H9 (cell line): ENCODE results near the gene LIM2. TPM values are rescaled to one million over a fixed set of nuclear protein-coding genes. Genes with fewer than 3 reads are reported as not detected.

Source experiments
- DNase-seq: peaks from one replicate; pipeline ENCODE4 v3.0.0-alpha.2; 2017
- H2AFZ ChIP-seq: one replicate; pipeline ENCODE4 v1.6.1; 2013; ENCODE audit warnings: mild to moderate bottlenecking, low read length, control low read depth, moderate library complexity
- H2AK5ac ChIP-seq: 2 replicates; pipeline ENCODE4 v1.6.1; 2013; ENCODE audit warnings: low read length, control low read depth, mixed read lengths; ENCODE audit not compliant: insufficient read length
- H2BK120ac ChIP-seq: one replicate; pipeline ENCODE4 v1.6.1; 2013; ENCODE audit warnings: low read depth, mild to moderate bottlenecking, low read length, control low read depth, inconsistent platforms; ENCODE audit not compliant: poor library complexity, severe bottlenecking
- H2BK12ac ChIP-seq: 2 replicates; pipeline ENCODE4 v1.6.1; 2013; ENCODE audit warnings: low read length, control low read depth, mixed read lengths, low read depth; ENCODE audit not compliant: insufficient read length
- H2BK15ac ChIP-seq: 2 replicates; pipeline ENCODE4 v1.6.1; 2013; ENCODE audit warnings: low read depth, low read length, control low read depth
- H2BK20ac ChIP-seq: one replicate; pipeline ENCODE4 v1.6.1; 2013; ENCODE audit warnings: low read depth, mild to moderate bottlenecking, low read length, control low read depth, inconsistent platforms; ENCODE audit not compliant: poor library complexity, severe bottlenecking
- H2BK5ac ChIP-seq: 2 replicates; pipeline ENCODE4 v1.6.1; 2013; ENCODE audit warnings: low read length, control low read depth, mixed read lengths; ENCODE audit not compliant: insufficient read length
- H3K14ac ChIP-seq: 2 replicates; pipeline ENCODE4 v1.6.1; 2013; ENCODE audit warnings: low read length, control low read depth; ENCODE audit not compliant: insufficient read depth
- H3K18ac ChIP-seq: 2 replicates; pipeline ENCODE4 v1.6.1; 2013; ENCODE audit warnings: low read depth, mild to moderate bottlenecking, mixed read lengths, low read length, control low read depth; ENCODE audit not compliant: insufficient read length
- H3K23ac ChIP-seq: 2 replicates; pipeline ENCODE4 v1.6.1; 2013; ENCODE audit warnings: low read length, control low read depth, mixed read lengths, low read depth; ENCODE audit not compliant: insufficient read length
- H3K23me2 ChIP-seq: 2 replicates; pipeline ENCODE4 v1.6.1; 2013; ENCODE audit warnings: low read depth, mild to moderate bottlenecking, mixed read lengths, low read length, control low read depth; ENCODE audit not compliant: insufficient read length, poor library complexity, severe bottlenecking
- H3K27ac ChIP-seq: 2 replicates; pipeline ENCODE4 v1.5.1; 2013; ENCODE audit warnings: low read length, control low read depth, mixed read lengths, low read depth; ENCODE audit not compliant: insufficient read length
- H3K27me3 ChIP-seq: 2 replicates; pipeline ENCODE4 v1.6.1; 2013; ENCODE audit warnings: low read length, control low read depth, inconsistent platforms; ENCODE audit not compliant: insufficient read depth
- H3K4ac ChIP-seq: 2 replicates; pipeline ENCODE4 v1.6.1; 2013; ENCODE audit warnings: low read depth, mild to moderate bottlenecking, control low read depth, inconsistent platforms, low read length, moderate library complexity
- H3K4me1 ChIP-seq: 2 replicates; pipeline ENCODE4 v1.6.1; 2013; ENCODE audit warnings: low read length, control low read depth, inconsistent platforms; ENCODE audit not compliant: insufficient read depth
- H3K4me2 ChIP-seq: 2 replicates; pipeline ENCODE4 v1.6.1; 2013; ENCODE audit warnings: low read length, control low read depth, mixed read lengths; ENCODE audit not compliant: insufficient read length, insufficient read depth
- H3K56ac ChIP-seq: 2 replicates; pipeline ENCODE4 v1.6.1; 2013; ENCODE audit warnings: low read depth, mild to moderate bottlenecking, mixed read lengths, low read length, control low read depth; ENCODE audit not compliant: insufficient read length
- H3K79me1 ChIP-seq: 2 replicates; pipeline ENCODE4 v1.6.1; 2013; ENCODE audit warnings: low read depth, mild to moderate bottlenecking, moderate library complexity, low read length, control low read depth, inconsistent platforms; ENCODE audit not compliant: insufficient read depth, poor library complexity, severe bottlenecking
- H3K79me2 ChIP-seq: 2 replicates; pipeline ENCODE4 v1.6.1; 2013; ENCODE audit warnings: low read length, control low read depth, inconsistent platforms; ENCODE audit not compliant: insufficient read depth
- H3K9ac ChIP-seq: 2 replicates; pipeline ENCODE4 v1.6.1; 2013; ENCODE audit warnings: low read length, control low read depth, mixed read lengths; ENCODE audit not compliant: insufficient read length; ENCODE audit errors: extremely low read depth
- H3K9me3 ChIP-seq: one replicate; pipeline ENCODE4 v1.6.1; 2013; ENCODE audit warnings: low read depth, low read length, inconsistent platforms; ENCODE audit not compliant: control insufficient read depth
- H3T11ph ChIP-seq: one replicate; pipeline ENCODE4 v1.6.1; 2013; ENCODE audit warnings: mild to moderate bottlenecking, low read length, control low read depth, inconsistent platforms
- H4K20me1 ChIP-seq: one replicate; pipeline ENCODE4 v1.6.1; 2013; ENCODE audit not compliant: control insufficient read depth, insufficient read length, insufficient read depth
- H4K5ac ChIP-seq: 2 replicates; pipeline ENCODE4 v1.6.1; 2013; ENCODE audit warnings: low read depth, mild to moderate bottlenecking, mixed read lengths, low read length, control low read depth; ENCODE audit not compliant: insufficient read length
- H4K8ac ChIP-seq: replicated peaks from 2 replicates; pipeline ENCODE4 v1.6.1; 2013; ENCODE audit warnings: low read length, control low read depth, mixed read lengths, low read depth; ENCODE audit not compliant: insufficient read length
- H4K91ac ChIP-seq: 2 replicates; pipeline ENCODE4 v1.6.1; 2013; ENCODE audit warnings: low read depth, mild to moderate bottlenecking, moderate library complexity, mixed read lengths, low read length, control low read depth; ENCODE audit not compliant: insufficient read length
- H3K27ac Mint-ChIP-seq, 3 experiments: 2 replicates in 2 of 3; 3 replicates in 1 of 3; pipeline ENCODE4 v1.8.0; 2020 to 2021; ENCODE audit warnings: mixed read lengths in 3 of 3, mild to moderate bottlenecking in 1 of 3, moderate library complexity in 1 of 3
- H3K27me3 Mint-ChIP-seq: 2 replicates; pipeline ENCODE4 v1.8.0; 2021; ENCODE audit warnings: low read depth, mild to moderate bottlenecking, moderate library complexity, mixed read lengths
- H3K36me3 Mint-ChIP-seq, 3 experiments: 2 replicates in 2 of 3; 3 replicates in 1 of 3; pipeline ENCODE4 v1.8.0; 2020 to 2021; ENCODE audit warnings: low read depth in 3 of 3, mixed read lengths in 3 of 3; ENCODE audit not compliant: insufficient read depth in 1 of 3
- H3K4me1 Mint-ChIP-seq, 2 experiments: 2 replicates each; pipeline ENCODE4 v1.8.0; 2020; ENCODE audit warnings: mixed read lengths in 2 of 2
- H3K4me3 Mint-ChIP-seq, 2 experiments: 2 replicates in 1 of 2; 3 replicates in 1 of 2; pipeline ENCODE4 v1.8.0; 2020 to 2021; ENCODE audit warnings: mild to moderate bottlenecking in 2 of 2, mixed read lengths in 2 of 2, moderate library complexity in 1 of 2
- H3K9me3 Mint-ChIP-seq, 2 experiments: 2 replicates in 1 of 2; 3 replicates in 1 of 2; pipeline ENCODE4 v1.8.0; 2020; ENCODE audit warnings: mild to moderate bottlenecking in 2 of 2, mixed read lengths in 2 of 2, moderate library complexity in 1 of 2
- WGBS: extraction: QIAGEN DNeasy Blood & Tissue Kit; methylation state at CpG from one replicate; pipeline ENCODE4 v1.1.7; 2013; ENCODE audit warnings: missing lambda C conversion rate, low lambda C conversion rate, mixed read lengths; ENCODE audit not compliant: insufficient read length; ENCODE audit errors: extremely low coverage; 5-methylcytosine and 5-hydroxymethylcytosine counted together
- total RNA-seq: library from RNA; stranded (reverse); gene quantifications from 2 replicates; pipeline ENCODE4 v1.2.1, GENCODE V29; 2021
- TF ChIP-seq, protein P1 (sequence below): fragments of 200-600 bp; sonication (generic); conservative IDR thresholded peaks from 3 replicates; pipeline ENCODE4 v1.8.0; 2021; ENCODE audit warnings: antibody characterized with exemption, mild to moderate bottlenecking

The LIM2 gene
- total RNA-seq, 1 experiment from 2014 or later, result not detected

DNA sequence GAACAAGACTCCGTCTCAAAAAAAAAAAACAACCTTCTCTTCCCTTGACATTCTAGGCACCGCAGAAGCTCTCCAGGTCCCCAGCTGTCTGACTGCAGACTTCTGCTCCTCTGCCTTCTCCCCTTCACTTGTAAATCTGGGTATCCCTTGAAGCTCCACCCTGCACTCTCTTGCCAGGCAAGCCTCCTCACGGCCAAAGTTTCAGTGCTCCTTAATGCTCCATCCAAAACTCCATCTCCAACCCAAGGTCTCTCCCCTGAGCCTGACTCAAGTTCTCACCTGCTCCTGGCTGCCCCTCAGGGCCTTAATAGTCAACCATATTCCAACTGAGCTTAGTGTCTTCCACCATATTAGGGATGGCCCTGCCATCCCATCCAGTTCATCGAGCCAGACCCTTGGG is 17.5 kb downstream of the LIM2 start:
- peak overlapping the region in 1 of 3 experiments; percentile 17; a peak in 2 of 7 replicates for H3K27ac Mint-ChIP-seq
- Histone ChIP-seq H3K18ac (no peak overlapping the region), H2BK120ac (no peak overlapping the region), H4K91ac (no peak overlapping the region), H3K23ac (no peak overlapping the region), H3K4me1 (no peaks in the 10 kb centered on the region; the same call in 1 of the 2 replicates), H2AFZ (no peak overlapping the region), H2AK5ac (no peak overlapping the region), H3K23me2 (peaks cover 22% of the 10 kb centered on the region), H3K79me1 (no peaks in the 10 kb centered on the region), H4K5ac (no peak overlapping the region), H2BK12ac (no peak overlapping the region), H3K27me3 (no peaks in the 10 kb centered on the region), H2BK20ac (no peak overlapping the region), H4K8ac (no peak overlapping the region), H3T11ph (no peak overlapping the region), H3K79me2 (no peaks in the 10 kb centered on the region), H3K9ac (no peak overlapping the region), H2BK15ac (no peak overlapping the region), H3K14ac (no peak overlapping the region), H3K9me3 (no peaks in the 10 kb centered on the region), H3K56ac (no peak overlapping the region), H2BK5ac (no peak overlapping the region), H3K4ac (no peak overlapping the region), H4K20me1 (no peaks in the 10 kb centered on the region), H3K4me2 (no peak overlapping the region), H3K27ac (no peak overlapping the region)
- no peaks in the 10 kb centered on the region; a peak in 1 of 7 replicates for H3K36me3 Mint-ChIP-seq
- peak overlapping the region in 1 of 2 experiments; percentile 4; a peak in 2 of 5 replicates for H3K4me3 Mint-ChIP-seq
- TF ChIP-seq, protein P1, sequence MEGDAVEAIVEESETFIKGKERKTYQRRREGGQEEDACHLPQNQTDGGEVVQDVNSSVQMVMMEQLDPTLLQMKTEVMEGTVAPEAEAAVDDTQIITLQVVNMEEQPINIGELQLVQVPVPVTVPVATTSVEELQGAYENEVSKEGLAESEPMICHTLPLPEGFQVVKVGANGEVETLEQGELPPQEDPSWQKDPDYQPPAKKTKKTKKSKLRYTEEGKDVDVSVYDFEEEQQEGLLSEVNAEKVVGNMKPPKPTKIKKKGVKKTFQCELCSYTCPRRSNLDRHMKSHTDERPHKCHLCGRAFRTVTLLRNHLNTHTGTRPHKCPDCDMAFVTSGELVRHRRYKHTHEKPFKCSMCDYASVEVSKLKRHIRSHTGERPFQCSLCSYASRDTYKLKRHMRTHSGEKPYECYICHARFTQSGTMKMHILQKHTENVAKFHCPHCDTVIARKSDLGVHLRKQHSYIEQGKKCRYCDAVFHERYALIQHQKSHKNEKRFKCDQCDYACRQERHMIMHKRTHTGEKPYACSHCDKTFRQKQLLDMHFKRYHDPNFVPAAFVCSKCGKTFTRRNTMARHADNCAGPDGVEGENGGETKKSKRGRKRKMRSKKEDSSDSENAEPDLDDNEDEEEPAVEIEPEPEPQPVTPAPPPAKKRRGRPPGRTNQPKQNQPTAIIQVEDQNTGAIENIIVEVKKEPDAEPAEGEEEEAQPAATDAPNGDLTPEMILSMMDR, result no peak
- WGBS, result no CpG with 5 or more reads among the region's 4 CpGs
- H3K9me3 Mint-ChIP-seq, result no peaks in the 10 kb centered on the region
- peaks cover 20 to 24% of the 10 kb centered on the region in 2 experiments for H3K4me1 Mint-ChIP-seq
- DNase-seq, result no peak
- peaks cover 19% of the 10 kb centered on the region for H3K27me3 Mint-ChIP-seq
